H9 (cell line): ENCODE data around the gene RPS19BP1. TPM values are rescaled to one million over a fixed set of nuclear protein-coding genes. Genes with fewer than 3 reads are reported as not detected.

Source experiments
- DNase-seq: peaks from one replicate; pipeline ENCODE4 v3.0.0-alpha.2; 2017
- H2AFZ ChIP-seq: one replicate; pipeline ENCODE4 v1.6.1; 2013; ENCODE audit warnings: mild to moderate bottlenecking, low read length, control low read depth, moderate library complexity
- H2AK5ac ChIP-seq: 2 replicates; pipeline ENCODE4 v1.6.1; 2013; ENCODE audit warnings: low read length, control low read depth, mixed read lengths; ENCODE audit not compliant: insufficient read length
- H2BK120ac ChIP-seq: one replicate; pipeline ENCODE4 v1.6.1; 2013; ENCODE audit warnings: low read depth, mild to moderate bottlenecking, low read length, control low read depth, inconsistent platforms; ENCODE audit not compliant: poor library complexity, severe bottlenecking
- H2BK12ac ChIP-seq: 2 replicates; pipeline ENCODE4 v1.6.1; 2013; ENCODE audit warnings: low read length, control low read depth, mixed read lengths, low read depth; ENCODE audit not compliant: insufficient read length
- H2BK15ac ChIP-seq: 2 replicates; pipeline ENCODE4 v1.6.1; 2013; ENCODE audit warnings: low read depth, low read length, control low read depth
- H2BK20ac ChIP-seq: one replicate; pipeline ENCODE4 v1.6.1; 2013; ENCODE audit warnings: low read depth, mild to moderate bottlenecking, low read length, control low read depth, inconsistent platforms; ENCODE audit not compliant: poor library complexity, severe bottlenecking
- H2BK5ac ChIP-seq: 2 replicates; pipeline ENCODE4 v1.6.1; 2013; ENCODE audit warnings: low read length, control low read depth, mixed read lengths; ENCODE audit not compliant: insufficient read length
- H3K14ac ChIP-seq: 2 replicates; pipeline ENCODE4 v1.6.1; 2013; ENCODE audit warnings: low read length, control low read depth; ENCODE audit not compliant: insufficient read depth
- H3K18ac ChIP-seq: 2 replicates; pipeline ENCODE4 v1.6.1; 2013; ENCODE audit warnings: low read depth, mild to moderate bottlenecking, mixed read lengths, low read length, control low read depth; ENCODE audit not compliant: insufficient read length
- H3K23ac ChIP-seq: 2 replicates; pipeline ENCODE4 v1.6.1; 2013; ENCODE audit warnings: low read length, control low read depth, mixed read lengths, low read depth; ENCODE audit not compliant: insufficient read length
- H3K23me2 ChIP-seq: 2 replicates; pipeline ENCODE4 v1.6.1; 2013; ENCODE audit warnings: low read depth, mild to moderate bottlenecking, mixed read lengths, low read length, control low read depth; ENCODE audit not compliant: insufficient read length, poor library complexity, severe bottlenecking
- H3K27ac ChIP-seq: 2 replicates; pipeline ENCODE4 v1.5.1; 2013; ENCODE audit warnings: low read length, control low read depth, mixed read lengths, low read depth; ENCODE audit not compliant: insufficient read length
- H3K27me3 ChIP-seq: 2 replicates; pipeline ENCODE4 v1.6.1; 2013; ENCODE audit warnings: low read length, control low read depth, inconsistent platforms; ENCODE audit not compliant: insufficient read depth
- H3K4ac ChIP-seq: 2 replicates; pipeline ENCODE4 v1.6.1; 2013; ENCODE audit warnings: low read depth, mild to moderate bottlenecking, control low read depth, inconsistent platforms, low read length, moderate library complexity
- H3K4me1 ChIP-seq: 2 replicates; pipeline ENCODE4 v1.6.1; 2013; ENCODE audit warnings: low read length, control low read depth, inconsistent platforms; ENCODE audit not compliant: insufficient read depth
- H3K4me2 ChIP-seq: 2 replicates; pipeline ENCODE4 v1.6.1; 2013; ENCODE audit warnings: low read length, control low read depth, mixed read lengths; ENCODE audit not compliant: insufficient read length, insufficient read depth
- H3K56ac ChIP-seq: 2 replicates; pipeline ENCODE4 v1.6.1; 2013; ENCODE audit warnings: low read depth, mild to moderate bottlenecking, mixed read lengths, low read length, control low read depth; ENCODE audit not compliant: insufficient read length
- H3K79me1 ChIP-seq: 2 replicates; pipeline ENCODE4 v1.6.1; 2013; ENCODE audit warnings: low read depth, mild to moderate bottlenecking, moderate library complexity, low read length, control low read depth, inconsistent platforms; ENCODE audit not compliant: insufficient read depth, poor library complexity, severe bottlenecking
- H3K79me2 ChIP-seq: 2 replicates; pipeline ENCODE4 v1.6.1; 2013; ENCODE audit warnings: low read length, control low read depth, inconsistent platforms; ENCODE audit not compliant: insufficient read depth
- H3K9ac ChIP-seq: 2 replicates; pipeline ENCODE4 v1.6.1; 2013; ENCODE audit warnings: low read length, control low read depth, mixed read lengths; ENCODE audit not compliant: insufficient read length; ENCODE audit errors: extremely low read depth
- H3K9me3 ChIP-seq: one replicate; pipeline ENCODE4 v1.6.1; 2013; ENCODE audit warnings: low read depth, low read length, inconsistent platforms; ENCODE audit not compliant: control insufficient read depth
- H3T11ph ChIP-seq: one replicate; pipeline ENCODE4 v1.6.1; 2013; ENCODE audit warnings: mild to moderate bottlenecking, low read length, control low read depth, inconsistent platforms
- H4K20me1 ChIP-seq: one replicate; pipeline ENCODE4 v1.6.1; 2013; ENCODE audit not compliant: control insufficient read depth, insufficient read length, insufficient read depth
- H4K5ac ChIP-seq: 2 replicates; pipeline ENCODE4 v1.6.1; 2013; ENCODE audit warnings: low read depth, mild to moderate bottlenecking, mixed read lengths, low read length, control low read depth; ENCODE audit not compliant: insufficient read length
- H4K8ac ChIP-seq: replicated peaks from 2 replicates; pipeline ENCODE4 v1.6.1; 2013; ENCODE audit warnings: low read length, control low read depth, mixed read lengths, low read depth; ENCODE audit not compliant: insufficient read length
- H4K91ac ChIP-seq: 2 replicates; pipeline ENCODE4 v1.6.1; 2013; ENCODE audit warnings: low read depth, mild to moderate bottlenecking, moderate library complexity, mixed read lengths, low read length, control low read depth; ENCODE audit not compliant: insufficient read length
- H3K27ac Mint-ChIP-seq, 3 experiments: 2 replicates in 2 of 3; 3 replicates in 1 of 3; pipeline ENCODE4 v1.8.0; 2020 to 2021; ENCODE audit warnings: mixed read lengths in 3 of 3, mild to moderate bottlenecking in 1 of 3, moderate library complexity in 1 of 3
- H3K27me3 Mint-ChIP-seq: 2 replicates; pipeline ENCODE4 v1.8.0; 2021; ENCODE audit warnings: low read depth, mild to moderate bottlenecking, moderate library complexity, mixed read lengths
- H3K36me3 Mint-ChIP-seq, 3 experiments: 2 replicates in 2 of 3; 3 replicates in 1 of 3; pipeline ENCODE4 v1.8.0; 2020 to 2021; ENCODE audit warnings: low read depth in 3 of 3, mixed read lengths in 3 of 3; ENCODE audit not compliant: insufficient read depth in 1 of 3
- H3K4me1 Mint-ChIP-seq, 2 experiments: 2 replicates each; pipeline ENCODE4 v1.8.0; 2020; ENCODE audit warnings: mixed read lengths in 2 of 2
- H3K4me3 Mint-ChIP-seq, 2 experiments: 2 replicates in 1 of 2; 3 replicates in 1 of 2; pipeline ENCODE4 v1.8.0; 2020 to 2021; ENCODE audit warnings: mild to moderate bottlenecking in 2 of 2, mixed read lengths in 2 of 2, moderate library complexity in 1 of 2
- H3K9me3 Mint-ChIP-seq, 2 experiments: 2 replicates in 1 of 2; 3 replicates in 1 of 2; pipeline ENCODE4 v1.8.0; 2020; ENCODE audit warnings: mild to moderate bottlenecking in 2 of 2, mixed read lengths in 2 of 2, moderate library complexity in 1 of 2
- WGBS: extraction: QIAGEN DNeasy Blood & Tissue Kit; methylation state at CpG from one replicate; pipeline ENCODE4 v1.1.7; 2013; ENCODE audit warnings: missing lambda C conversion rate, low lambda C conversion rate, mixed read lengths; ENCODE audit not compliant: insufficient read length; ENCODE audit errors: extremely low coverage; 5-methylcytosine and 5-hydroxymethylcytosine counted together
- total RNA-seq: library from RNA; stranded (reverse); gene quantifications from 2 replicates; pipeline ENCODE4 v1.2.1, GENCODE V29; 2021
- TF ChIP-seq, protein P1 (sequence below): fragments of 200-600 bp; sonication (generic); conservative IDR thresholded peaks from 3 replicates; pipeline ENCODE4 v1.8.0; 2021; ENCODE audit warnings: antibody characterized with exemption, mild to moderate bottlenecking

Gene RPS19BP1
- total RNA-seq, 1 experiment from 2014 or later, result 65.0 TPM

GRCh38 chr22:39524089-39524752 is 8.3 kb downstream of the RPS19BP1 start:
- no CpG with 5 or more reads among the region's 13 CpGs for WGBS
- peaks cover 8% of the 10 kb centered on the region; the same call in 1 of the 2 replicates for H3K79me2 ChIP-seq

More at GRCh38 chr22:39524089-39524752, 8.3 kb downstream of the RPS19BP1 start:
- Histone ChIP-seq H3K4me1 (no peaks in the 10 kb centered on the region; the same call in 1 of the 2 replicates), H2BK5ac (no peak overlapping the region), H3K4me2 (no peak overlapping the region), H4K91ac (no peak overlapping the region), H3K23ac (no peak overlapping the region), H2AK5ac (no peak overlapping the region), H4K8ac (no peak overlapping the region), H3K14ac (no peak overlapping the region), H2BK120ac (no peak overlapping the region), H2BK12ac (no peak overlapping the region), H3K79me1 (no peaks in the 10 kb centered on the region), H4K5ac (no peak overlapping the region), H3T11ph (no peak overlapping the region), H2BK20ac (no peak overlapping the region), H2AFZ (no peak overlapping the region), H3K9me3 (no peaks in the 10 kb centered on the region), H4K20me1 (peaks cover 9% of the 10 kb centered on the region), H3K56ac (no peak overlapping the region), H3K4ac (no peak overlapping the region), H3K23me2 (peaks cover 9% of the 10 kb centered on the region), H3K18ac (no peak overlapping the region), H3K27ac (no peak overlapping the region), H2BK15ac (no peak overlapping the region), H3K27me3 (no peaks in the 10 kb centered on the region), H3K9ac (no peak overlapping the region)
- TF ChIP-seq, protein P1, sequence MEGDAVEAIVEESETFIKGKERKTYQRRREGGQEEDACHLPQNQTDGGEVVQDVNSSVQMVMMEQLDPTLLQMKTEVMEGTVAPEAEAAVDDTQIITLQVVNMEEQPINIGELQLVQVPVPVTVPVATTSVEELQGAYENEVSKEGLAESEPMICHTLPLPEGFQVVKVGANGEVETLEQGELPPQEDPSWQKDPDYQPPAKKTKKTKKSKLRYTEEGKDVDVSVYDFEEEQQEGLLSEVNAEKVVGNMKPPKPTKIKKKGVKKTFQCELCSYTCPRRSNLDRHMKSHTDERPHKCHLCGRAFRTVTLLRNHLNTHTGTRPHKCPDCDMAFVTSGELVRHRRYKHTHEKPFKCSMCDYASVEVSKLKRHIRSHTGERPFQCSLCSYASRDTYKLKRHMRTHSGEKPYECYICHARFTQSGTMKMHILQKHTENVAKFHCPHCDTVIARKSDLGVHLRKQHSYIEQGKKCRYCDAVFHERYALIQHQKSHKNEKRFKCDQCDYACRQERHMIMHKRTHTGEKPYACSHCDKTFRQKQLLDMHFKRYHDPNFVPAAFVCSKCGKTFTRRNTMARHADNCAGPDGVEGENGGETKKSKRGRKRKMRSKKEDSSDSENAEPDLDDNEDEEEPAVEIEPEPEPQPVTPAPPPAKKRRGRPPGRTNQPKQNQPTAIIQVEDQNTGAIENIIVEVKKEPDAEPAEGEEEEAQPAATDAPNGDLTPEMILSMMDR, result no peak
- DNase-seq, result no peak
- peaks cover 27 to 68% (median 54%) of the 10 kb centered on the region in 3 experiments for H3K36me3 Mint-ChIP-seq
- peak overlapping the region in 1 of 3 experiments; percentile 55; a peak in 2 of 7 replicates for H3K27ac Mint-ChIP-seq
- H3K27me3 Mint-ChIP-seq, result peaks cover 2% of the 10 kb centered on the region
- H3K9me3 Mint-ChIP-seq, result peaks cover 0 to 2% of the 10 kb centered on the region in 2 experiments; a peak in 3 of 5 replicates
- peaks cover 29 to 35% of the 10 kb centered on the region in 2 experiments for H3K4me1 Mint-ChIP-seq
- peak overlapping the region; percentile 21 to 27; a peak in 3 of 5 replicates for H3K4me3 Mint-ChIP-seq
